Tibial artery (tissue), 4 donors: ENCODE measurements around the gene NACAD.

Experiments
- DNase-seq, 2 donors: peaks; one replicate each; pipeline ENCODE4 v3.0.0-alpha.2; 2019
- H3K27ac ChIP-seq, 2 donors: fragments of 200-600 bp; sonication (generic) in 1 of 2; 1 replicate in 1 of 2; 2 replicates in 1 of 2; pipeline ENCODE4 v1.5.1; 2018 to 2019; ENCODE audit warnings: mild to moderate bottlenecking in 1 of 2
- H3K27me3 ChIP-seq, 2 donors: fragments of 200-600 bp; sonication (generic) in 1 of 2; one replicate each; pipeline versions ENCODE4 v1.5.1 to v1.6.0; 2016 to 2019
- H3K36me3 ChIP-seq, 3 donors: fragments of 200-600 bp; sonication (generic) in 2 of 3; one replicate each; pipeline ENCODE4 v1.5.1; 2016 to 2019; ENCODE audit warnings: mild to moderate bottlenecking in 2 of 3
- H3K4me1 ChIP-seq, 4 donors: fragments of 200-600 bp; sonication (generic) in 2 of 4; 1 replicate in 3 of 4; 2 replicates in 1 of 4; pipeline ENCODE4 v1.5.1; 2016 to 2019
- H3K4me3 ChIP-seq, 2 donors: fragments of 200-600 bp; sonication (generic) in 1 of 2; 1 replicate in 1 of 2; 2 replicates in 1 of 2; pipeline ENCODE4 v1.5.1; 2018 to 2019; ENCODE audit warnings: mild to moderate bottlenecking in 2 of 2
- H3K9me3 ChIP-seq, 3 donors: fragments of 200-600 bp; sonication (generic) in 1 of 3; one replicate each; pipeline ENCODE4 v1.5.1; 2016 to 2019
- CTCF ChIP-seq, 2 experiments: fragments of 200-600 bp in 1 of 2; fragments of 450-650 bp in 1 of 2; IDR thresholded peaks; one replicate each; pipeline ENCODE4 v1.5.1; 2017 to 2019; ENCODE audit warnings: antibody characterized with exemption in 2 of 2, mild to moderate bottlenecking in 1 of 2, moderate library complexity in 1 of 2
- intact Hi-C: fragments of 100-400 bp; cut with DNase I; formaldehyde crosslinking; loops from one replicate; pipeline ENCODE4 v1.15.0; 2023; ENCODE audit warnings: low total_unique reads

NACAD gene

DNA sequence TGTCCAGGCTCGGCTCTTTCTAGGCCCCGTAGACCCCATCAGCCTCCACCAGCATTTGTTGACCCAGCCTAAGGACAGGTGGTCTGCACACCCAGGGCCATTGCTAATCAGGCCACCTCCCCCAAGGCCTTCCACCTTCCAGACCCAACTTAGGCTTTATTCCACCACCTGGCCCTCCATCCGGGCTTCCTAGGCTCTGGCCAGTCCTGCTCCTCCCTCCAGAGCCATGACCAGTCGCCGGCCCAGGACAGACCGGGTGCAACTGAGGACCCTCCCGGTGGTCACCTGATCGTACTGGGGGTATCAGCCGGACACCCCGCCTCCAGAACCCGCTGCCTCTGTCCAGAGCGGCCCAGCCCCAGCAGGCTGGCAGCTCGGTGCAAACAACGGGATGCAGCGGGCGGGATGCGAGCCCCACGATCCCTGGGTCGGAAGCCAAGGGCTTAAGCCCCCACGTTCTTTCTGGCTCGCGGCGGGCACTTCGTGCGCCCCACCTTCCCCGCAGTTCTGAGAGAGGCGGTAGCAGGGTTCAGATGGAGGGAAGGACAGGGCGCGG, 545 bp downstream of the NACAD start:
- intact Hi-C loops: loop anchor here (5.0 kb wide), 1 partner anchor 91 kb away; no protein-coding TSS in a partner anchor
- H3K4me3 ChIP-seq: peak overlapping the region; percentile 64 to 74
- H3K36me3 ChIP-seq: peaks cover 0 to 22% (median 0%) of the 10 kb centered on the region in 3 donors
- peaks cover 0 to under 1% (median 0%) of the 10 kb centered on the region in 3 donors for H3K9me3 ChIP-seq
- H3K27me3 ChIP-seq: no peaks in the 10 kb centered on the region
- H3K27ac ChIP-seq: peak overlapping the region; percentile 84 to 88
- no peak for DNase-seq
- TF ChIP-seq CTCF (IDR thresholded peaks at IDR 0.05): no peak
- peaks cover 0 to 18% (median 9%) of the 10 kb centered on the region in 4 donors for H3K4me1 ChIP-seq

DNA sequence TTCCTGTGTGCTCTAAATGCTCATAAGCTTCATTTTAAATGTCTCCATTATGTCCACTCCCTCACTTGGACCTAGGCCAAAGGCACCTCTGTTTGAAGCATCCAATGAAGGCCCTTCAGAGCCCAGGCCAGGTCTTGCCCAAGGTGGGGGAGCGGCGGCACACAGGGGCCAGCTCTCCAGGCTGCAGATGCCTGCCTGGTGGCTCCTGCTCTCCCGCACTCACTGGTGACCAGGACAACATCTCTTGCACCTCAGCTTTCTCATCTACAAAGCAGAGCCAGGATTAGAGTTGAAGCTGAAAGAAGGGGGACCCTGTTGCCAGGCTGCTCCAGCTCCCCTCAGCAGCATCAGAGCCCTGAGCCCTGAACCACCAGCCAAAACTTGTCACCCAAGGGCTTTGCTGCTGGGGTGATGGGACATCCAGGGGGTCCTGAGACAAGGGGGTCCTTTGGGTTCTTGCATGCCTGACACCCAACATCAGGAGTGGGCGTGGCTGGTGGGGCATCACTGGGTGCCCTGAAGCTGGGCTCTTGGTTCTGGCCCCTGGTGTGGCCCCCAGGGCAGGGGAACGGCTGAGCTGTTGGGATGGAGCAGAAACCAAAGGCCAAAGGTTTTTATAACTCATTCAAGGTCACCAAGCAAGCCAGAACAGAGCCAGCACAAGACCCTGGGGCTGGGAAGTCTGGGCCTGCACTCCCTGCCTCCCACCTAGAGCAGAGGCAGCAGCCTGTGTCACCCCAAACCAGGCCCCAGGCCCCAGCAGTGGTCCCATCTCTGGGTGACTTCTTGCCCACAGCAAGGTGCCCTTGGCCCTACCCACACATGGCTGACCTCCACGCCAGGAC, 1.2 kb downstream of the NACAD start:
- TF ChIP-seq CTCF (IDR thresholded peaks at IDR 0.05): no peak
- H3K27ac ChIP-seq: peak overlapping the region; percentile 84 to 88
- no peaks in the 10 kb centered on the region for H3K9me3 ChIP-seq
- H3K36me3 ChIP-seq: peaks cover 0 to 29% (median 0%) of the 10 kb centered on the region in 3 donors
- intact Hi-C loops: loop anchor here (5.0 kb wide), 1 partner anchor 90 kb away; no protein-coding TSS in a partner anchor
- H3K4me3 ChIP-seq: peak overlapping the region; percentile 64 to 74
- peaks cover 0 to 18% (median 9%) of the 10 kb centered on the region in 4 donors for H3K4me1 ChIP-seq
- H3K27me3 ChIP-seq: no peaks in the 10 kb centered on the region
- no peak for DNase-seq

DNA sequence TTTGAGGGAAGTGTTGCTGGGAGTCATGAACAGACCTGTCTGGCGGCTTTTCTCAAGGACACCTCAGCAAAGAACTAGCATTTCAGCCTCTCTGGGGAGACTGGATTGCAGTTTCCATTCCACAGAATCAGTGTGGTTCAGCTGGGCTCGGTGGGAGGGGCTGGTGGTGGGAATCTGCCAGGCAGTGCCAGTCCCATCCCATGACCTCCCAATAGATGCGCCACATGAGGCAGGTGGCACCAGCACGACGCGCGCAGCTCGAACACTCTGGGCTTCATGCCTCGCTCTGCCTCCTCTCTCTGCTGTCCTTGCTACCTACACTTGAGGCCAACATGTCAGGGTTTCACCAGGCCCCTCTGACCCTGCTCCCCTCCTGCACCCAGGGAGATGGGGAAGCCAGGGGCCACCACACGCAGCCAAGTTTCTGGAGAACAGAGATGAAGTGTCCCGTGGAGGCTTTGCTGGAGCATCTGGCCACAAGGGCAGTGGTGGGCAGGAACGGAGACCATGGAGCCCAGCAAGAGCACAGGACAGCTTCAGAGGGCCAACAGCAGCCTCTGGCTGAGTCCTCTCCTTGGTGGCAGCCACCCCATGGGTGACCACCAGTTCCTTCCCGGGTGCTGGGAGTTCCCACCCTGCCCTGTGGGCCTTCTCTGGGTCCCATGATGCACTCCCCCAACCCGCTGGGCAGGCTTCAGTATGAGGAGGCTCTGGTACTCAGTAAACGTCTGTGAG, 2.3 kb downstream of the NACAD start:
- intact Hi-C loops: loop anchor here (5.0 kb wide), 1 partner anchor 89 kb away; no protein-coding TSS in a partner anchor
- Histone ChIP-seq H3K4me1 (peaks cover 0 to 18% (median 9%) of the 10 kb centered on the region in 4 donors), H3K27me3 (no peaks in the 10 kb centered on the region), H3K27ac (no peak overlapping the region), H3K9me3 (no peaks in the 10 kb centered on the region), H3K4me3 (no peak overlapping the region), H3K36me3 (peaks cover 0 to 31% (median 0%) of the 10 kb centered on the region in 3 donors)
- DNase-seq: no peak
- TF ChIP-seq CTCF (IDR thresholded peaks at IDR 0.05): no peak

DNA sequence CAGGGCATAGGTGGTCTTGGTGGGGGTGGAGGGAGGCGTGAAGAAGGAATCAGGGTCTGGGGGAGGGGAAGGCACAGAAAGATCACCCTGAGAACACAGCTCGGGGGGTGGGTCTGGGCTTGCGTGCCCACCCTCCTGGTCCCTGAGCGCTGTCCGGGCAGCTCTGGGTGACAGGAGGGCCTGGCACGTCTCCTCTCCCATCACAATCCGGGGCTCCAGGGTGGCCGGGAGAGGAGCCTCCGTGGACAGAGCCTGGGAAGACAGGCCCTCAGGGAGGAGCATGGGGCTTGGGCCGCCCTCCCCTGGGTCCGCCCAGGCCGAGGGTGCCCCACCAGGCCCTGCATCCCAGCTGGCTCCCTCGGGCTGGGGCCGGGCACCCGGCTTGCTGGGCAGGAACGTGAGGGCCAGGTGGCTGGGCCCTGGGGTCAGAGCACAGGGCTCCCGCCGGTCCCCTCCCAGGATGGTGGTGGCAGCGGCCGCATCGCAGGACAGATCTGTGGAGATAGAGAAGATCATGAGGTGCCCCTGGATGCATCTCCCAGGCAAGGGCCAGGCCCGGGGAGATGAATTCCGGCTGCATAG, 3.1 kb downstream of the NACAD start:
- Histone ChIP-seq H3K4me1 (peaks cover 0 to 18% (median 9%) of the 10 kb centered on the region in 4 donors), H3K9me3 (no peaks in the 10 kb centered on the region), H3K4me3 (no peak overlapping the region), H3K27ac (no peak overlapping the region), H3K36me3 (peaks cover 0 to 39% (median 0%) of the 10 kb centered on the region in 3 donors), H3K27me3 (no peaks in the 10 kb centered on the region)
- no peak for TF ChIP-seq CTCF (IDR thresholded peaks at IDR 0.05)
- intact Hi-C loops: loop anchor here (5.0 kb wide), 1 partner anchor 88 kb away; no protein-coding TSS in a partner anchor
- DNase-seq: no peak
